Activated CD4-positive, alpha-beta T cell treated with anti-CD3 and anti-CD28 coated beads for 36 hours (primary cell): Measurements from ENCODE around the gene CST9. TPM values are rescaled to one million over a fixed set of nuclear protein-coding genes. Genes with fewer than 3 reads are reported as not detected.

ENCODE experiments used
- ATAC-seq: fragments of 200-7000 bp; cut with Tn5 transposase; one replicate; pipeline ENCODE4 v1.10.0; 2021; ENCODE audit warnings: mild to moderate bottlenecking, moderate library complexity
- CTCF ChIA-PET: fragments of 350-600 bp; sonication (Branson Sonifier 250); formaldehyde crosslinking; loops from one replicate; lab custom pipeline; 2021; ENCODE audit warnings: antibody characterized with exemption; lab: Charles Lee
- POLR2A ChIA-PET: fragments of 350-600 bp; sonication (Branson Sonifier 250); formaldehyde crosslinking; loops from one replicate; lab custom pipeline; 2021; ENCODE audit warnings: antibody characterized with exemption, inconsistent platforms; lab: Charles Lee
- DNase-seq: peaks from one replicate; pipeline ENCODE4 v3.0.0-alpha.2; 2020
- H3K27ac Mint-ChIP-seq: one replicate; pipeline ENCODE4 v1.8.0; 2021; ENCODE audit warnings: mixed read lengths
- H3K27me3 Mint-ChIP-seq: one replicate; pipeline ENCODE4 v1.8.0; 2021; ENCODE audit warnings: mixed read lengths
- H3K36me3 Mint-ChIP-seq: one replicate; pipeline ENCODE4 v1.8.0; 2021; ENCODE audit warnings: low read depth, mixed read lengths
- H3K4me1 Mint-ChIP-seq: one replicate; pipeline ENCODE4 v1.8.0; 2021; ENCODE audit warnings: mixed read lengths
- H3K4me3 Mint-ChIP-seq: one replicate; pipeline ENCODE4 v1.8.0; 2021; ENCODE audit warnings: mild to moderate bottlenecking, moderate library complexity, mixed read lengths
- H3K9me3 Mint-ChIP-seq: one replicate; pipeline ENCODE4 v1.8.0; 2021; ENCODE audit warnings: low read depth, mixed read lengths
- intact Hi-C, 2 experiments: fragments of 100-400 bp; cut with DNase I in 1 of 2; cut with micrococcal nuclease in 1 of 2; formaldehyde crosslinking; loops; one replicate each; pipeline versions ENCODE4 v1.14.2 to v1.15.1; 2022 to 2024; cut with DNase I, micrococcal nuclease
- total RNA-seq, 2 experiments: library from RNA; stranded (reverse); gene quantifications; one replicate each; pipeline ENCODE4 v1.2.3, GENCODE V29; 2021

Gene CST9
- total RNA-seq, 2 experiments from 2014 or later: not detected

DNA sequence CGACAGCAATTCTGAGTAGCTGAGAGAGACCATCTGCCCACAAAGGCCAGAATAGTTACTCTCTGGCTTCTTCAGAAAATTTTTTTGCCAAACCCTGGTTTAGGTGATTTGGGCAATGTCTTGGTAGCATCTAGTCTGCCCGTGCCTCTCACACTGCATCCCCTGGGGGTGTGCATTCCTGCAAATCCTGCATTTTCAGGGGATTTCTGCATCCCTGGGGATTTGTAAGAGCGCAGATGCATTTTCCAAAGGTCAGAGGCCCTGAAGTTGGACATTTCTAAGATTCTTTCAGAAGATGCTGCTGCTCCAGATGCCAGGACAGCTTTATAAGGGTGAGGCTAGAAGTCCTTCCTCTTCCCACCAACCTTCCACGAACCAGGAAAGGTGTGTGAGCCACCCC, 4.0 kb downstream of the CST9 start:
- no peak for DNase-seq
- Mint-ChIP-seq H3K4me1 (no peaks in the 10 kb centered on the region), H3K4me3 (no peak overlapping the region), H3K27me3 (peaks cover 3% of the 10 kb centered on the region), H3K9me3 (no peaks in the 10 kb centered on the region), H3K36me3 (no peaks in the 10 kb centered on the region), H3K27ac (no peak overlapping the region)
- intact Hi-C loops: no loop called here
- ChIA-PET POLR2A (no interaction called here), CTCF (interaction anchor here (3.8 kb wide), 1 partner anchor 160 kb away, joined by 13 read pairs; no protein-coding TSS in a partner anchor)
- no peak for ATAC-seq

DNA sequence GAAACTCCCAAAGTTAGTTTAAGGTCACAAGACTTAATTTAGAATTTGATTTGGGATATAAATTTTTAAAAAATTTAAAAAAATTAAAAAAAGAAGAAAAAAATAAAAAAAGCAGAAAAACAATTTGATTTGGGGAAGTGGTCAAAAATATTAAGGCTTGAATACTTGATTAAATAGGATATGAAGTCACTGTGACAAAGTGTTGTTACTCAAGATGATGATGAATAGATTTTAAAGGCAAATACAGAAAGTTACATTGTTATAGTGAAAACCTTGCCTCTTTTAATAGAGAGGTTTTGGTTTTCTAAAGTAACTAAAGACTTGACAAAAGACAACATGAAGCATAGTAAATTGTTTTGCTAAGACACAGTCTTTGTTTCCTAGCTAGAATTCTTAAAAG, 7.2 kb downstream of the CST9 start:
- no peak for ATAC-seq
- H3K36me3 Mint-ChIP-seq: no peaks in the 10 kb centered on the region
- DNase-seq: no peak
- intact Hi-C loops: no loop called here
- H3K27me3 Mint-ChIP-seq: peaks cover 3% of the 10 kb centered on the region
- H3K27ac Mint-ChIP-seq: no peak overlapping the region
- no peaks in the 10 kb centered on the region for H3K9me3 Mint-ChIP-seq
- H3K4me1 Mint-ChIP-seq: no peaks in the 10 kb centered on the region
- H3K4me3 Mint-ChIP-seq: no peak overlapping the region
- CTCF ChIA-PET: interaction anchor here (0.9 kb wide), 1 partner anchor 9 kb away, joined by 3 read pairs; no protein-coding TSS in a partner anchor
- POLR2A ChIA-PET: no interaction called here

DNA sequence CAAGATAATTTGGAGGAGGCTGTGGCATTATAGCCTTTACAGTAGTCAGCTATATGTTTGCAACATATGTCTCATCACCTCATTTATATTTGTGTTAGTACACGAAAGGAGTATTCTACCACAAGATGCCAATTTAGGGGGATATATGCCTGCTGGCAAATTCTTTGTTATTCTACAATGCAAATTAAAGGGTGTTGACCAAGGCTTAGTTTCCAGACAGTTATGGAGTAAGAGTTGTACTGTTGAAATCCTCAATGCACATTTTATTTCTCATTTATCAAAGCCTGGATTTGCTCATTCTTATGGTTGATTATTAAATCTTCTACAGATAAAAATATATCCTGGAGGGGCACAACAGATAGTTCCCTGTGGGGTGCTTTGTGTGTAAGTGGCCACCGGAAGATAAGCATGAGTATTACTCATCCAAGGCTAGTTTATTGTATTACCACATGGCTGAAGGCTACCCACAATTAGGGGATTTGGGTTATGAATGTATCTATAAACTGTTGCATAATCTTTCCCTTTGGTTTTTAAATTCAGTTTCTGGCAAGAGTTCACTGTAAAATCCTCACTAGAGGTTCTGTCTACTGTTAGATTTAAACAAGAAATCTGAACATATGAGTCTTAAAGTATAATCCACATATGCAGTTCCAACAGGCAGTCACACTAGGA, 9.0 kb downstream of the CST9 start:
- Mint-ChIP-seq H3K4me1 (no peaks in the 10 kb centered on the region), H3K27ac (no peak overlapping the region), H3K27me3 (peaks cover 3% of the 10 kb centered on the region), H3K36me3 (no peaks in the 10 kb centered on the region), H3K4me3 (no peak overlapping the region), H3K9me3 (no peaks in the 10 kb centered on the region)
- intact Hi-C loops: no loop called here
- ChIA-PET POLR2A (no interaction called here), CTCF (no interaction called here)
- ATAC-seq: no peak
- DNase-seq: no peak

DNA sequence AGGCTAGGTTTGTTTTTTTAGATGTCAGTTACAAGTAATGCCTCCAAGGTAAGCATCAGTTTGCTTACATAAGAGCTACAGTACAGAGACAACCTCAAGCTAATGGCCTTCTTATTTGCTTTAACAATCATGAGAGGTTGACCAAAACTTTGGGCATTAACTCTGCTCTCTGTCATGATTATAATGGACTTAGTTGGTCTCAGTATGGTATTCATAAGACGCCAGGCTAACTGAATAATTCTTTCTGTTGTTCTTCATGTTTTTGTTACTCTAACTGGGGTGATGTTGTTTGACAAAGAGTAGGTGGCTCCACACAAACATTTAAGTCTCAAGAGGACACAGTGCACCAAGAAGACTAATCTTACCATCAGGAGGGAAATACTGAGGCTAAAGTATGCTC, 9.8 kb downstream of the CST9 start:
- H3K36me3 Mint-ChIP-seq: no peaks in the 10 kb centered on the region
- POLR2A ChIA-PET: no interaction called here

DNA sequence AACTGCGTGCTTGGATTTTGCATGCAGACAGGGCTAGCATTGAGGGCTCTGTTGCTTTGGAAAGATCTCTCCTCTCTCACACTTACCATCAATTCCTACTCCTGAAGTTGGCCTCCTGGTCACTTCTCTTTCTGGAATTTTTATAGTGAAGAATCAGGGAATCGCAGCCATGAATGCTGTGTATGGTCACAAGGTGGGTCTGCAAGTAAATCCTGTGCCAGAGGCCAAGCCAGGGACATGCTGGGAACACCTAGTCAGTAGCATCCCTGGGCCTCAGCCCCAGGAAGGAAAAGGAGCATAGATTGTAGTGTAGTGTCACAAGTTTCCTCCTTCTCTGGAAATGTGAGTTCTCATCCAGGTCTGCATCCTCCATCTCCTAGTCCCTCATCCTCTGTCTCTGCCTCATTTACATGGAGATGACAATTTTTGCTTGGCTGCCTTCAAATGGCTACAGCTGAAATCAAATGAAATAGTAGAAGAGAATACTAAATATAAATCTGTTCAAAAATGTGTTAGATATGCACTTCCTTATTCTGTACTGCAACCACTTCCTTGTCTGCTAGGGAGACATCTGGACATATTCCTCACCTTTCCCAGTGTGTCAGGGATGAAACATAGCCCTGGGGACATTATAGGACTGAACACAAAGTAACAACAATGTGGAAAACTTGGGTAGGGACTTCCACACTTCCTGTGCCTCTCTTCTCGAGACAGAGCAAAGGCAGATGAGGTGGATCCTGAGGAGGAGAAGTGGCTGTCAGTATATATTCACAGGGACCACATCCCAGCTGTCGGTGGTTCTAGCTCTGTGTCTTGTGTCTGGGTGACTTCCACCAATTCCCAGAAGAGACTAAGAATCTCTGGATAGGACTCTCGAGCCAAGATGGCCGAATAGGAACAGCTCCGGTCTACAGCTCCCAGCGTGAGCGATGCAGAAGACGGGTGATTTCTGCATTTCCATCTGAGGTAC, 17.0 kb downstream of the CST9 start:
- Mint-ChIP-seq H3K4me1 (no peaks in the 10 kb centered on the region), H3K36me3 (no peaks in the 10 kb centered on the region), H3K4me3 (no peak overlapping the region), H3K27me3 (peaks cover 14% of the 10 kb centered on the region), H3K27ac (no peak overlapping the region), H3K9me3 (no peaks in the 10 kb centered on the region)
- ATAC-seq (no peak), DNase-seq (no peak)
- ChIA-PET CTCF (no interaction called here), POLR2A (no interaction called here)
- intact Hi-C loops: no loop called here

More for the DNA sequence above, 9.8 kb downstream of the CST9 start:
- DNase-seq (no peak), ATAC-seq (no peak)
- Mint-ChIP-seq H3K4me3 (no peak overlapping the region), H3K9me3 (no peaks in the 10 kb centered on the region), H3K27ac (no peak overlapping the region), H3K27me3 (peaks cover 3% of the 10 kb centered on the region), H3K4me1 (no peaks in the 10 kb centered on the region)
- intact Hi-C loops: no loop called here
- CTCF ChIA-PET: no interaction called here

DNA sequence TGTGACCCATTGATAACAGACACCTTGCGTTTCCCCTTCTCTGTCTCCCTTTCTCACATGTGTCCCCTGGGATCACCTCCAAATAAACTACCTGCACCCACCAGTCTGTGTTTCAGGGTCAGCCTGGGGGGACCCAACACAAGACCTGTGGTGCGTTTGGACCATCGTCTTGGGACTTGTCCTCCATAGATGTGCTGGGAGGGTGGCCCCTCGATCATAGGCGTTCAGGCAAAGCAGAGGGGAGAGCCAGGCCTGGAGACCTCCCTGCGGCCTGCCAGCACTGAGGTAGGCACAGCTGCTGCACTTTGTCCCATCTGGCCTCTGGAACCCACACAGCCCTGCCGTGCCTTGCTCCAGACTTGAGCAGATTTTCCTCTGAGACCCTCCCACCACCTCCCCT, 18.1 kb downstream of the CST9 start:
- Mint-ChIP-seq H3K4me1 (no peaks in the 10 kb centered on the region), H3K27ac (no peak overlapping the region), H3K4me3 (no peak overlapping the region), H3K27me3 (peaks cover 16% of the 10 kb centered on the region), H3K36me3 (no peaks in the 10 kb centered on the region), H3K9me3 (no peaks in the 10 kb centered on the region)
- ChIA-PET CTCF (no interaction called here), POLR2A (no interaction called here)
- ATAC-seq: no peak
- intact Hi-C loops: no loop called here
- DNase-seq: no peak

DNA sequence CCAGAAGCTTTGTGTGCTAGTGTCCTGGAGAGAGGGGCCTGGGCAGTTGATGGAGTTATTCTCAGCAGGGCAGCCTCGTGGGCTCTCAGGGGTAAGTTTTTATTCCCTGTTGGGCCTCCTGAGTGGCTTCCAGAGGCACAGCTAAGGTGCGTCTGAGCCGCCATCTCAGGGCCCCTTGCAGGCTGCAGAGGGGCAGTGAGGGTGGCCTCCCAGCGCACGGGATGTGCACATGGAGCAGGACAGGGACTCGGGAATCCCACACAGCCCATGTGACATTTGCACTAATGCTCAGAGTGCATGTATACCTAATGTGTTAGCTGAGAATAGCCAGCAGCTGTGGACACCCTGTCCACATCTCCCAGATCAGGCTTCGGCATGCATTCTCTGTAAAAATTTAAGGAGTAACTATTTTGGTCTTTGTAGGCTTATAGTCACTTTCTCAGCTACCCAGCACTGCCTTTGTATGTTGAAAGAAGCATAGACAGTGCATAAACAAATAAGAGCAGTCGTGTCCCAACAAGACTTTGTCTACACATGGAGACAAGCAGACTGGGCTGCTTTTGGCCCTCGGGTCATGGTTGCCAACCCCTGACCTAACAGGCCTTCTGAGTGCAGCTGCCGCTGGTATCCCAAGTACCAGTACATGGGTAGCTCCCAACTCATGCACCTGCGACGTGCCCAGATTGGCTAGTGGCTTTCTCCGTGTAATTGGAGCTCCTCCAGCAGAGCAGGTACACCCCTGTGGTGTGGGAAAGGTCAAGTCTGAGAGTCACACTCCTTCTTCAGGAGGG, 18.8 kb downstream of the CST9 start:
- Mint-ChIP-seq H3K27ac (no peak overlapping the region), H3K36me3 (no peaks in the 10 kb centered on the region), H3K4me1 (no peaks in the 10 kb centered on the region), H3K9me3 (no peaks in the 10 kb centered on the region), H3K27me3 (peaks cover 19% of the 10 kb centered on the region), H3K4me3 (no peak overlapping the region)
- intact Hi-C loops: no loop called here
- DNase-seq: no peak
- CTCF ChIA-PET: no interaction called here
- POLR2A ChIA-PET: no interaction called here
- ATAC-seq: no peak

DNA sequence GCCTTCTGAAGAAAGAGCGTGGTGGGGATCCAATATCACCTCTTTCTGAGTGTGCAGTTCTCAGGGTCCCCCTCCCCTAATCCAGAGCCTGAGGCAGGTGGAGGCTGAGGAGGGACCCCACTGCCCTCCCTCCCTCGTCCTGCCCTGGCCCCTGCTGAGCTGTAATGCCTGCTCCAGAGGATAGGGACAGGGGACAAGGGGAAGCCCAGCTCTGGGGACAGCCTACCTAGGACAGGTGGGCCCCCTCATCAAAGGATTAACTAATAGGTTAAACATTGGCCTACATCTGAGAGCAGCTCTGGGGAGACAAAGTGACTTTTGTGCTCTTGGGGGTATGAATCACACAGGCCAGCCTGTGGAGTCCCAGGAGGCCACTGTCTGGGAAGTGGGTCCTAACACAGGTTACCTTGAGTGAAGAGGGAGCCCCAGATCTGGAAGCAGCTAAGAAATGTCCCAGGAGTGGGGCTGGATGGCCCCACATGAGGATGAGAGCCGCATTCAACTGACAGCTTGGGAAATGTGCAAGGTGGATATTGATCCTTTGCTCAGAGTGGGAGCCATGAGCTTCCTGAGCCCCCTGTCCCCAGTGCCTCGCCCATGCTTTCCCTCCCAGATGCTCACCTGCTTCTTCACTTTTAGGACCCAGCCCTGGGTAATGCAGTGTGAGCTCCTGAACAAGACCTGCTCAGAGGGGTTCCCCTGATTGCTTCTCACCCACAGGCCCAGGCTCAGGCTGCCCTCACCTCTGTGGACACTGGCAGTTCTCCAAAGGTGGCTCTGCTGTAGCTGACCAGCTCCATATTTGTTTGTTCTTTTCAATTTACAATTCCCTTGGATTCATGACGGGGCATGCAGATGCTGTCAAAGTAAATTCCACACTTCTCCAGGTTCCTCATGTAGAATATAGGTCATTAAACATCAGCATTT, 19.6 kb downstream of the CST9 start:
- DNase-seq: no peak
- Mint-ChIP-seq H3K27me3 (peaks cover 22% of the 10 kb centered on the region), H3K4me1 (no peaks in the 10 kb centered on the region), H3K4me3 (no peak overlapping the region), H3K36me3 (no peaks in the 10 kb centered on the region), H3K27ac (no peak overlapping the region), H3K9me3 (no peaks in the 10 kb centered on the region)
- intact Hi-C loops: no loop called here
- ATAC-seq: no peak
- CTCF ChIA-PET: interaction anchor here (0.6 kb wide), 1 partner anchor 721 kb away, joined by 3 read pairs; no protein-coding TSS in a partner anchor
- POLR2A ChIA-PET: no interaction called here

DNA sequence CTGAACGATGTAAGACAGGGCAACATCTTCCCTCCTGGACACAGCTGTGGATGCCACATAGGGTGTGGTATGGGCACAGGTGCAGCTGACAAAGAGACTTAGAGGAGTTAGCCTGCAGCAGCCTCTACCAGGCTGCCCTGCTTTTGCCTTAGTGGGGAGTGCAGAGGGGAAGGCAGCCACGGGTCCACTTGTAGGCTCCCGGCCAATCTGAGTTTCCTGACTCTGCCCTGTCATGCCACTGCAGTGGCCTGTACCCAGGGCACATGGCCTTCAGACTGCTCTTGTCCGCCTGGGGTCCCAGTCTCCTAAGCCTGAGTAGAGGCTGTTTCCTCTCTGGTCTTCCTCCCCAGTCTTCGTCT, 20.3 kb downstream of the CST9 start:
- DNase-seq (no peak), ATAC-seq (no peak)
- Mint-ChIP-seq H3K27me3 (peaks cover 25% of the 10 kb centered on the region), H3K4me1 (no peaks in the 10 kb centered on the region), H3K4me3 (no peak overlapping the region), H3K9me3 (peaks cover under 1% of the 10 kb centered on the region), H3K27ac (no peak overlapping the region), H3K36me3 (no peaks in the 10 kb centered on the region)
- CTCF ChIA-PET: no interaction called here
- intact Hi-C loops: no loop called here
- POLR2A ChIA-PET: no interaction called here

DNA sequence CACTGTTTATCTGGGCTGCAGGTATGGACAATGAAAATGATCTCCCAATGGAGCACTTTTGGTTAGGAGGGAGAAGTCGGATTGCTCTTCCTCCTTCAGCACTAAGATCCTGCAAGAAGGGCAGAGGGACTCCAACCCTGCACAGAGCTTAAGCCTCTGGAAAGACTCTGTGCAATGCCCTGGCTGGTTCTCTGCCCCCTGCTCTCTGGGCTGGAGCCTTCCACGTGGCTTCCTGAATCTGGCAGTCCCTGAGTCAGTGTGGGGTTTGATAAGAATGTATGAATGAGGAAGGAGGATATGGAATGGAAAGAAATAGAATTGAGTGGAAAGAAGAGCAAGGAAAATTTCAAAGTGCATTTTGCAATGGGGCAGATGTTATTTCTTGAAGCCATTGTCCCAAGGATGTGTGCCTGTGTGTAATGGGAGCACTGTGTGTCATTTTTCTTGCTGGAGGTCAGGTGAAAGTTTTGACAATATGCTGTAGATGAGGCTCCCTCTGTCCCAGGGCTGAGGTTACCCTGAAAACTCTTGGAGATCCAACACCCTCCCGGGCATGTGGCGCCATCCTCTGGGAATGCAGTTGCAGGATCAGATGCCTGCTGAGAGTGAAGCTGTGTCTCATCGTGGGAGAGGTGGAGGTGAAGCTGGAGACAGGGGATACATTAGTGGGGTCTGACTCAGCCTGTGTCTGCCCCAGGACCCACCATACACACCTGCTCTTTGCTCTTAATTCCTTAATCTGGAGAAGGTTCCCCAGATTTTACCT, 21.1 kb downstream of the CST9 start:
- ATAC-seq: no peak
- ChIA-PET POLR2A (no interaction called here), CTCF (no interaction called here)
- Mint-ChIP-seq H3K9me3 (peaks cover 2% of the 10 kb centered on the region), H3K27me3 (peaks cover 26% of the 10 kb centered on the region), H3K4me1 (no peaks in the 10 kb centered on the region), H3K36me3 (no peaks in the 10 kb centered on the region), H3K27ac (no peak overlapping the region), H3K4me3 (no peak overlapping the region)
- no peak for DNase-seq
- intact Hi-C loops: no loop called here
